ENCODE data around the gene NSF.

Gene NSF

DNA sequence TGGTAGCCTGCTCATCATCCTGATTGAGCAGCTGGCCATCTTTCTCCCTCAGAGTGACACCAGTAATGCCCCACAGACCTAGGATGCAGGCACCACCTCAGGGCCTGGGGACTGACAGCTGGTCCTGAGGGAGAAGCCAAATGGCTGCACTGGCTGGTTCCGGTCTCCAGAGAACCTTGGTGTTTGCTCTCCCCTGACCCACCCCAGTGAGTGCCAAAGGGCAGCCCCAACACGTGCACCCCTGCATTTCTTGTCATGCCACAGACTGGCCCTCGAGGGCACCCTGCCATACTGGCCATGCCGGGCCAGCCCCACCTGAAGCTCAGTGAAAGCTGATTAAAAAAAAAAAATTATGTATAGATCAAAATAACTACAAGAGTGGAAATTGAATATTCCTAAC, 127.5 kb downstream of the NSF start:
- DNase-seq (ENCODE audit: low spot score): no peak

DNA sequence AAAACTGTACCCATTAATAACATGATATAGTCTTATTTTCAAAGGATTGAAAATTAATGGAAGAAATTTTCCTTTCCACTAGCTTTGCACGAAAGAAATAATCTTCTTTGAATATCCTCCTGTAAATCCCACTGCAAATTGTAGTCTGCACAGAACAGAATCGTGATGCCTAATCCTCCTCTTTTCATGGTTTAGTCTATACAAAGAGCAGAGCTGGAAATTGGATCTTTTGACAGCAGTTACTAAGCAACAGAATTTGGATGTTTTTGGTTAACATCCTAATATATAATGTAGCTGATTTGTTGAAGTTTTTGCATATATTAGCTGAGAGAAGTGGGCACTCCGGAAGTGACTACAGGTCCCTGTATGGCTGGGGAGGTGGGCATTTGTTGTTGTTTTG, 129.4 kb downstream of the NSF start:
- DNase-seq (ENCODE audit: low spot score): no peak

DNA sequence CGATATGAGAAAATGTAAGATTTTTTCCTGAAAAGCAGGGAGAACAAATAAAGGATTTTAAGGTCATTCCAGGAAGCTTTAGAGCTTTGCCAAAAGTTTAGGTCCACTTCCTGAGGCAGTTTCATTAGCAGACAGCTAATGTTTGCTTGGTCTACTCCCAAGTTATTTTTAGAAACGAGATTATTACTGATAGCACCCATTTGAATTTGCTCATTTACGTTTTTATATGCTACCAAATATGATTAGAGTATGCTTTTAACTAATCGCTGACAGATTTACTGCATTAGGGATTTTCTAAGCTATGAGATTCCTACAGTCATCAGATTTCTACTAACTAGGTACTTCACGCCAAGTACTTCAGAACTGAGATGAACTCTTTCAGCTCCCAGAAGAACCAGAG, 129.9 kb downstream of the NSF start:
- no peak for DNase-seq (ENCODE audit: low spot score)

GRCh38 chr17:46722662-46723285, 132.3 kb downstream of the NSF start:
- no peak for DNase-seq (ENCODE audit: low spot score)

GRCh38 chr17:46726206-46726605, 135.7 kb downstream of the NSF start:
- no peak for DNase-seq (ENCODE audit: low spot score)

DNA sequence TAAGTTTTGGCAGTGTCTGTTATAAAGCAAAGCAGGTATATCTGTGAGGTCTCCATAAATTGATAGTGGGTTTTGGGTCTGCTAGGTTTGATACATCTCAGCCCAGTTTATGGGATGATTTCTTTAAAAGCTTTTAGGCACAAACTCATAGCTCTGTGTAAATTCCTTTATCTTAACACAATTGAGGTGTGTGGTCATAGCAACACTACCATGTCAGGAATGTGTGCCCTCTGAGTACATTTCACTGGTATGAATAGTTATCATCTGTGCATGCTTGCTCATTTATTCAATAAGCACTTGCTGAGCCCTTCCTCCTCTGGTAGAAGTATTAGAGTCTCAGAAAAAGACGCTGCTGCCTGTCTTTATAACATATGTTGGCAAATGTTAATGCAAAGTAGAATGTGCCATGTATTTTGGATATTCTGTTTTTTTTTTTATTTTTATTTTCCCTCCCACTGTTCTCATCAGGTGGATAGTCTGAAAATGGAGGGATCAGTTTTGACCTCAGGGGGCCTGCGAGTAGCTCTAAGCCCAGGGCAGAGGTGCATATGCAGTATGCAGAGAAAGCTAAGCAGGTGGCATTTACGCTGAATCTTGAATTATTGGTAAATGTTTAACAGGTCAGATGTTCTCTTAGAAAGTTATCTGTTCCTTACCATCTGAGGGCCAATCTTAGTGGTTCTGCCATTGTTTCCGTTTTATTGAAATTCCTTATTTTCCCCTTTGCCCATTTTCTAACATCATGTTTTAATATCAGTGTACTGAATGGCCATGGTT, 137.3 kb downstream of the NSF start:
- peak; percentile 66 for DNase-seq (ENCODE audit: low spot score)

DNA sequence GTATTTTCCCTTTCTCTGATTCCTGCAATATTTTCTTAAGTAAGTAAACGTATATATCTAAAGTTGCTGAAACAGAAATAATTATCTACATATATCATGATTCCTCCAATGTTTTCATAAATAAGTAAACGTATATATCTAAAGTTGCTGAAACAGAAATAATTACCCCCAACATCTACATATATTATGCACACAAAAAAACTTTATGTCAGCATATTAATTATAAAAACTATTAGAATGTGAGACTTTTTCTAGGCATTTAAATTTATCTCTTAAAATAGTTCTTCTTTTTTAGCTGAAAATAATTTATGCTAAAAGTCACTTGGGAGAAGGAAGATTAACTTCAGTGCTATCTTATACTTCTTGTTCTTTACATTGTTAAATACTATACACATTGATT, 139.6 kb downstream of the NSF start:
- no peak for DNase-seq (ENCODE audit: low spot score)

DNA sequence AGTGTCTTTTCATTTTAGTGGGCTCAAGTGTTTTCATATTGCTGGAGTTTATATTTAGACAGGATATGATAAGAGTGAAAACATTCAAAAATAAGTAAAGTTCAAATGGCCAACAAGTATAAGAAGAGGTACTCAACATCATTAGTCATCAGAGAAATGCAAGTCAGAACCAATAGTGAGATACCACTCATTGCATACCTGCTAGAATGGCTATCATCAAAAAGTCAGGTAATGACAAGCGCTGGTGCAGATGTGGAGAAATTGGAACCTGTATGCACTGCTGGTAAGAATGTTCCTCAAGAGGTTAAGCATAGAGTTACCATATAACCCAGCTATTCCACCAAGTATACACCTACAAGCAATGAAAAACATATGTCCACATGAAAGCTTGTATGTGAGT, 140.2 kb downstream of the NSF start:
- DNase-seq (ENCODE audit: low spot score): no peak

- DNase-seq (ENCODE audit: low spot score): no peak
Measured at GRCh38 chr17:46732160-46732559, 141.7 kb downstream of the NSF start.

DNA sequence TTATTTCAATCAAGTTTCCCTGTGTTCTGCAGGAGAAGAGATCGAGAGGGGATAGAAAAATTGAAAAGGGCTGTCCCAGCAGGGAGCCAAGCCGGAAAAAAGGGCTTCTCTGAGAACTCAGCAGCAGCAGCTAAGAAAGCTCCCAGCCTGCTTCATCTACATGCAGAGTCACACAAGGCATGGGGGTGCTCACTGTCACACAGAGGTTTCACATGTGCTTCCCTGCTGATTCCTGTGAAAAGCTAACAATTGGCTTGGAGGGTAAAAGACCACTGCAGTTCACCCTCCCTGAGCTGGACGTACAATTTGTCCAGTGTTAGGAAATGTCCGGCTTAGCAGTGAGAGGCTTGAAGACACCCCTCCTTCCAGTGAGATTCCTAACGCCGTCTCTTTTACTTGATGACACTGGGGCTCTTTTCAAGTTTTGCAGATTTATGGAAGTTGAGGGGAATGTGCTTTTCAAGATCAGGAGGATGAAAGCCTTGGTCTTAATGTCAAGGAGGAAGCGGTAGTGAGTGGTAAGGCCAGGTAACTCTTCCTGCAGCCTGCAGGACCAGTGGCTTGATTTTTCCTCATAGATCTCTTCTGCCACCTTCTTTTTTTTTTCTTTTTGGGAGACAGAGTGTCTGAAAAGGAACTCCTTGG, 142.4 kb downstream of the NSF start:
- no peak for DNase-seq (ENCODE audit: low spot score)

DNA sequence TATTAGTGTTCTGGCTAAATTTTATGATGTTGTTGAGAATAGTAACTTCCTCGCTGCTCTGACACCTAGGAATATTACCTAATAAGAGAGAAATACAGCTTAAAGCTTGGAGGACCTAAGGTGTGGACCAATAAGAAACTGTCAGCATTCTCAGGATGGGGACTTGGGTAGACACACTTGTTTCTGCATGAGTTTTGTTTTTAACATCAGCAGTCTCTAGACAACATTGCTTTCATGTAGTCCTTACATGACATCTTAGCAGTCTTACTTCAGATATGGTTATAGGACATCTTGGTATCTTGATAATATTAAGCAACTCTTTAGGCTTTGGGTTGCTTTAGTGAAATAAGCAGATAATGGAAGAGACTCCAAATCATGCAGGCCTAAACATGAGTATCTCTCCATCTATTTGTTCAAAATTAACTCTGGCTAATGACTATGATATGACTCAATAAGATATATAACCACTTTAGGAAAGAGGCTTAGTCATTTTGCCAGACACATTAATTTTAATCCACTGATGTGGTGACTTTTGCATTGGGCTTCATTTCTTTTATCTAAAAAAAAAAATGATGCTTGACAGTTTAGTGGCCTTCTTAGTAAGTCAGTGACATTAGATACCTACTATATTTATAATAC, 143.5 kb downstream of the NSF start:
- DNase-seq (ENCODE audit: low spot score): no peak

- no peak for DNase-seq (ENCODE audit: low spot score)
Measured at GRCh38 chr17:46736100-46736499, 145.6 kb downstream of the NSF start.

DNA sequence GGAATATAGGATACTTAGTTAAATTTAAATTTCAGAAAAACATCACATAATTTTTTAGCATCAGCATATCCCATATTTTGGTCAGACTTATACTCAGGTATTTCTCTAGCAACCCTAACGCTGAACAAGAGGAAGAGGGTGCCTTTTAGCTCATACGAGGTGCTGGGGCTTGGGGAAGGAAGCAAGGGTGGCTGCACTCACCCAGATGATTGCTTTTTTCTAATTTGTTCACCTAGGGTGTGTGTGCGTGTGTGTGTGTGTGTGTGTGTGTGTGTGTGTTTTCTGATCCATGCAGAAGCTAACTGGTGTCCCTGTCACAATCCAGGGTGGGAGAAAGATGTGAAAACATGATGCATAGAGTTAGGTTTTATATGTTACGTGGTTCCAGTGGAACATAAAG, 146.9 kb downstream of the NSF start:
- DNase-seq (ENCODE audit: low spot score): no peak

DNA sequence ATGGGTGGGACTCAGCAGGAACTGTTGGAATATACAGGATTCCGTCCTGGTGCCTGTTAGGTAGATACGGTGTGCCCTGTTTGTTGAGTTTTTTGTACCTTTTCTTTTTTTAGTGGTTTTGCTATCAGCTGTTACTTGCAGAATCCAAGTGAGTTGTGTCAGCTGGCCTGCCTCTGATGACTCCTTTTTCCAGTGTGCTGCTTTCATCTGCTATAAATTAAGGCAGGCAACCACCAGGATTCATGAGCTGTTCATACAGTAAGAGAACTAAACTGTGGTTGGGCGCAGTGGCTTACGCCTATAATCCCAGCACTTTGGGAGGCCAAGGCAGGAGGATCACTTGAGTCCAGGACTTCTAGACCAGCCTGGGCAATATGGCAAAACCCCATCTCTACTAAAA, 148.1 kb downstream of the NSF start:
- DNase-seq (ENCODE audit: low spot score): no peak

DNA sequence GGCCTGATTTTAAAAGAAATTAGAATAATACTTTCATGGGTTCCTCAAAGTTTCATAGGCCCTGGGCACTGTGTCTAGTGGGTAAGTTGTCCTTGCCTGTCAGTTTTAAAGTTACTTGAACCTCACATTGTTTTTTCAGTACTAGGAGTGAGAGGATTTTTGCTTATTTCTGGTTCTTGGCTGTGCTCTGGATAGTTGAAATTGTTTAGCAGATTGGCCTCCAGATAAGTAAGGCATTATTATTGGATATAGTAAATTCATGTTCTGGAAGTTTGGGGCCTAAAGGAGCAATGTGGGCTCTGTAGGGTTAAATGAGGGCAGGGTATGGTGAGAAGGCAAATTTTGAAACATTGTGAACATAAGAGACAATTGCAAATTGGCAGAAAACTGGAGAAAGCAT, 149.5 kb downstream of the NSF start:
- DNase-seq (ENCODE audit: low spot score): no peak

DNA sequence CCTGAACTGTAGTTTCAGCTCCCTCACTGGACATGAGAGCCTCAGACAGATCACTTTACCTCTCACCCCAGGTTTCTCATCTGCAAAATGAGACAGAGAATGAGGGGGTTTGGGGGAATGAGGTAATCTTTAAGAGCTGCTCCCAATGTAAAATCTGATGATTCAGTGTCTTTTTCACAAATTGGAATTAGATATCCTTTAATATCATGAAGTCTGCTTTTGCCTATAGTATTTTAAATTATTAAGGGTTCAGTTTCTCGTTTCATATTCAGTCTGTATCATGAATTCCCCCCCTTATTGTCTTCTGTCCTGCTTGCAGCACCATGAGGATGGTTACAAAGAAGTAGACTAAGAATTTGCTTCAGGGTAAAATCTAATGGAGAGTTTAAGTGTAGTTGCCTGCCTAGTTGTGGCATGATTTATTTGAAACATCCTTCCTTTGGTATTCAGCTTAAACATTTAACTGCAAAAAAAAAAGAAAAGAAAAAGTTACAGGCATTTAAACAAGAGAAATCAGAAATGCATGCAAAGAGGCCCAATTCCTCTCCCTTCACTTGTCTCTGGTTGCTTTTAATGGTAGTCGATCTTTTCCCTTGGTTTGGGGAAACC, 150.8 kb downstream of the NSF start:
- no peak for DNase-seq (ENCODE audit: low spot score)

- peak; percentile 87 for DNase-seq (ENCODE audit: low spot score)
Measured at GRCh38 chr17:46742565-46743270, 152.2 kb downstream of the NSF start.

DNA sequence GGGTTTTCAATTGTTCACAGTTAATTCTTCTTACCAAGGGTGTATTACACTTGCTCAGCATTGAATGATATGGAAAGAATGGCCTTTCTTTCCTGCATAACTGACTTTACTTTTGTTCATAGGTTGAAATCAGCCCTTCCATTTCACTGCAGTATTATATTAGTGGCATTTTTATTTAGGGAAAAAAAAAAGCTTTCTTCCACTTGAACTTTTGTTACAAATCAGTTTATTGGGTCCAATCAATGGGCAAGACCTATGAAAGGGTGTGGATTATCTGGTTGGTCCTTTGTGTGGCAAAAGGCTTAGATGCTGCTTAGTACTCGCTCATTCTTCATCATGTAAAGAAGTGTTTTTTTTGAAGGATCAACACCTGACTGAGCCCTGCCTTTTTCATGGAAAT, 154.0 kb downstream of the NSF start:
- DNase-seq (ENCODE audit: low spot score): no peak

DNA sequence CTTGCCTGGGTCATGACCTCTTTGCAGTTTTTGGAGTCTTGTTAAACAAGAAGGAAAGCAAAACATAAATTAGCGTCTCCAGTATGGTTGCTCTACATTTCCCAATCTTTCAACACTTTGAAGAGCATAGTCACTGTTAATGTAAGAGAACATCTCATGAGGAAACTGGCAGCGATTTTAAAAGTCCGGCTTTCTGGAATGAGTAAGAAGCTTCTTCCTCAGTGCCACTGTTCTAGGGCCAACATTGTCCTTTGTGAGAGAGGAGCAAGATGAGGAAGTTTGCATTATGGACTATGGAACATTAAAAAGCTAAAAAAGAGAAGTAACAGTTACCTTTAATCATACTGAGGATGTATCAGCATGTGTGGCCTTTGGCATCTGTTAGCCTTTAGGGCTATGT, 154.9 kb downstream of the NSF start:
- no peak for DNase-seq (ENCODE audit: low spot score)

DNA sequence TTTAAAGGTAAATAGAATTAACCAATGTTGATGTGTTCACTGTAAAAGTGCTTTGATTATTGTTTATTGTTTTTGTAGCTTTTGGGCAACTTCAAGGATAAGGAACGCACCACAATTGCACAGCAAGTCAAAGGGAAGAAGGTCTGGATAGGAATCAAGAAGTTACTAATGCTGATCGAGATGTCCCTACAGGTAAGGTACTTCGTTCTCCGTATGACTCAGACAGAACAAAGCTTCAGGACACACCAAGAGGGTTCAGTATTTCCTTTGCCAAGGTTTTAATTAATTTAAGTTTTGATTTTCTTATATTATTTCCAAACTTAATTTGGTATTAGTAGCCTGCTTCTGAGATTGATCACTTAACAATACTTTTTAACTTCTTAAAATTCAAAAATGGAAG, 161.0 kb downstream of the NSF start:
- no peak for DNase-seq (ENCODE audit: low spot score)

GRCh38 chr17:46753776-46754175, 163.3 kb downstream of the NSF start:
- DNase-seq (ENCODE audit: low spot score): no peak
